B cell (primary cell): ENCODE measurements around the gene CACNA2D2. TPM values are rescaled to one million over a fixed set of nuclear protein-coding genes. Genes with fewer than 3 reads are reported as not detected.

Source experiments
- ATAC-seq: fragments of 200-7000 bp; cut with Tn5 transposase; one replicate; pipeline ENCODE4 v1.10.0; 2021; ENCODE audit warnings: low read depth, mild to moderate bottlenecking, moderate number of reproducible peaks, moderate library complexity
- CTCF ChIA-PET: fragments of 350-600 bp; sonication (Branson Sonifier 250); formaldehyde crosslinking; loops from one replicate; lab custom pipeline; 2021; ENCODE audit warnings: antibody characterized with exemption, inconsistent platforms; lab: Charles Lee
- POLR2A ChIA-PET: fragments of 350-600 bp; sonication (Branson Sonifier 250); formaldehyde crosslinking; loops from one replicate; lab custom pipeline; 2021; ENCODE audit warnings: antibody characterized with exemption; lab: Charles Lee
- DNase-seq: peaks from one replicate; pipeline ENCODE4 v3.0.0; 2013
- H2AFZ ChIP-seq: 2 replicates; pipeline ENCODE4 v1.6.1; 2012; ENCODE audit warnings: mild to moderate bottlenecking, low read depth, low read length; ENCODE audit not compliant: insufficient read depth, poor library complexity, severe bottlenecking
- H3K27ac ChIP-seq, 2 donors: 1 replicate in 1 of 2; 2 replicates in 1 of 2; pipeline ENCODE4 v1.5.1; 2012 to 2013; ENCODE audit warnings: low read length in 2 of 2, mild to moderate bottlenecking in 2 of 2, moderate library complexity in 1 of 2
- H3K27me3 ChIP-seq, 4 experiments: fragments of 200-600 bp in 1 of 4; sonication (generic) in 1 of 4; replicated peaks in 1 of 4; 1 replicate in 2 of 4; 2 replicates in 2 of 4; pipeline versions ENCODE4 v1.6.1 to v1.7.0; 2013 to 2016; ENCODE audit warnings: low read length in 3 of 4, mild to moderate bottlenecking in 2 of 4, mixed read lengths in 1 of 4, moderate library complexity in 1 of 4; ENCODE audit not compliant: insufficient read depth in 4 of 4, control insufficient read depth in 3 of 4; ENCODE audit errors: control extremely low read depth in 1 of 4
- H3K36me3 ChIP-seq, 2 experiments: replicated peaks in 1 of 2; 1 replicate in 1 of 2; 2 replicates in 1 of 2; pipeline versions ENCODE4 v1.6.1 to v1.7.1; 2013; ENCODE audit warnings: low read length in 1 of 2; ENCODE audit not compliant: insufficient read depth in 2 of 2, control insufficient read depth in 1 of 2; ENCODE audit errors: control extremely low read depth in 1 of 2, extremely low read depth in 1 of 2
- H3K4me1 ChIP-seq, 2 donors: fragments of 200-600 bp in 1 of 2; sonication (generic) in 1 of 2; 1 replicate in 1 of 2; 2 replicates in 1 of 2; pipeline versions ENCODE4 v1.5.1 to v1.6.1; 2013 to 2017; ENCODE audit warnings: low read length in 2 of 2; ENCODE audit not compliant: control insufficient read depth in 2 of 2, insufficient read depth in 2 of 2
- H3K4me2 ChIP-seq: replicated peaks from 2 replicates; pipeline ENCODE3; 2012; ENCODE audit warnings: mild to moderate bottlenecking, low read depth, low read length; ENCODE audit not compliant: poor library complexity, severe bottlenecking
- H3K4me3 ChIP-seq, 5 experiments: fragments of 200-600 bp in 1 of 5; sonication (generic) in 1 of 5; 1 replicate in 3 of 5; 2 replicates in 2 of 5; pipeline versions ENCODE4 v1.5.1 to v1.7.0; 2011 to 2016; ENCODE audit warnings: low read length in 4 of 5, mild to moderate bottlenecking in 4 of 5, low read depth in 2 of 5, control low read depth in 1 of 5, moderate library complexity in 1 of 5; ENCODE audit not compliant: insufficient read depth in 1 of 5; ENCODE audit errors: control extremely low read depth in 1 of 5, extremely low read depth in 1 of 5
- H3K79me2 ChIP-seq: fragments of 200-600 bp; sonication (generic); one replicate; pipeline ENCODE4 v1.6.0; 2016; ENCODE audit warnings: low read length; ENCODE audit not compliant: control insufficient read depth, insufficient read depth
- H3K9ac ChIP-seq: fragments of 200-600 bp; sonication (generic); 2 replicates; pipeline ENCODE4 v1.6.1; 2017; ENCODE audit warnings: mild to moderate bottlenecking, low read length, moderate library complexity
- H3K9me3 ChIP-seq, 3 donors: one replicate each; pipeline versions ENCODE4 v1.6.1 to v1.7.1; 2013; ENCODE audit warnings: low read length in 2 of 3; ENCODE audit not compliant: control insufficient read depth in 2 of 3, insufficient read depth in 1 of 3; ENCODE audit errors: control extremely low read depth in 1 of 3
- H4K20me1 ChIP-seq: 2 replicates; pipeline ENCODE4 v1.6.0; 2012; ENCODE audit warnings: mild to moderate bottlenecking, low read length; ENCODE audit not compliant: insufficient read depth, control insufficient read depth, poor library complexity, severe bottlenecking
- H3K27ac Mint-ChIP-seq: one replicate; pipeline ENCODE4 v1.8.0; 2021; ENCODE audit warnings: mixed read lengths
- H3K27me3 Mint-ChIP-seq: one replicate; pipeline ENCODE4 v1.8.0; 2021; ENCODE audit warnings: mixed read lengths
- H3K4me1 Mint-ChIP-seq: one replicate; pipeline ENCODE4 v1.8.0; 2021; ENCODE audit warnings: mixed read lengths
- H3K4me3 Mint-ChIP-seq: one replicate; pipeline ENCODE4 v1.8.0; 2021; ENCODE audit warnings: mixed read lengths
- H3K9me3 Mint-ChIP-seq: one replicate; pipeline ENCODE4 v1.8.0; 2022; ENCODE audit warnings: mixed read lengths; ENCODE audit not compliant: insufficient read depth
- EZH2 ChIP-seq: IDR thresholded peaks from 2 replicates; pipeline ENCODE4 v1.6.1; 2012; ENCODE audit warnings: borderline replicate concordance, low read depth, mild to moderate bottlenecking, moderate library complexity, low read length; ENCODE audit not compliant: insufficient read depth, poor library complexity, severe bottlenecking
- WGBS: methylation state at CpG from one replicate; pipeline ENCODE4 v1.1.5; 2013; ENCODE audit warnings: missing lambda C conversion rate; ENCODE audit not compliant: insufficient coverage; 5-methylcytosine and 5-hydroxymethylcytosine counted together
- intact Hi-C: fragments of 100-400 bp; cut with micrococcal nuclease; formaldehyde crosslinking; loops from one replicate; pipeline ENCODE4 v1.10.0; 2022
- polyA plus RNA-seq: library from polyadenylated mRNA; depleted of rRNA; stranded (reverse); fragments of >200 nt; gene quantifications from 2 replicates; pipeline ENCODE4 v1.2.3, GENCODE V29; 2012
- total RNA-seq, 2 donors: library from RNA; stranded (reverse); fragments of 120-200 nt in 1 of 2; gene quantifications; 1 replicate in 1 of 2; 2 replicates in 1 of 2; pipeline versions ENCODE4 v1.2.3 to v1.2.4, GENCODE V29; 2013 to 2022
- TF ChIP-seq, protein P1 (sequence below): fragments of 200-600 bp; IDR thresholded peaks from one replicate; pipeline ENCODE4 v1.8.0; 2022; ENCODE audit warnings: antibody characterized with exemption, mild to moderate bottlenecking

Gene CACNA2D2
- total and polyA plus RNA-seq, 2 donors (not counting 1 experiment from before 2014, with no cell fraction given), result 0.69 to 1.2 TPM

DNA sequence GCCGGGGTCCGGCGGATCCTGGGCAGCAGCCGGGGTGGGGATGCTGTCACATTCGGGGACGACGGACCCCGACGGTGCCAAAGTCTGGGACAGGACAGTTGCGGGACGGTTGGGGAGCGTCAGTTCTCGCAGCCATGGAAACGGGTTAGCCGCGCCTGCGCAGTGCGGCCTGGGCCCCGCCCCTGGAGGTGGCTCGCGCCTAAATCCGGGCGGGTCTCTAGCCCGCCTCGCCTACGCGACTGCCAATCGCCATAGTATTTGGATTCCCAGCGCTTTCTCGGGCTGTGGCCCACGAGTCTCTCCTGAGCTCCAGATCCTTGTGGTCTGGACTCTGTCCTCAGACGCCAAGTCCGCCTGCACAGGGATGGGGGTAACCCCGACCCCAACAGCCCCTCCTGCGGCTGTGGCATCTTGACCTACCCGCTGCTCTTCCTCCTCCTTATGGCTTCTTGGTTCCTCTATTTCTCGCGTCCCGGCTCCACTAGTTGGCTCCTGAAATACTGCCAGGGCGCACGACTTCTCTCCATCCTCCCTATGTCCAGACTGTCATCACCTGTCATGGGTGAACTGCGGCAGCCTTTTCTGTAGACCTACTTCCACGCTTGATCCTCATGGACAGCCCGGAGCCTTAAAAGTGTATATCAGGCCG, 157.7 kb downstream of the CACNA2D2 start, which contains the start of gene ZMYND10:
ZMYND10 (minus strand) TSS at position 147 of the 649 bp plus-strand sequence. CDS start 153 bp downstream, outside the sequence.
- peak within 1 kb of the TSS; percentile 53 for H3K27ac Mint-ChIP-seq
- no peaks in the 10 kb centered on the region for H3K9me3 Mint-ChIP-seq

More for the DNA sequence above, 157.7 kb downstream of the CACNA2D2 start, which contains the start of gene ZMYND10:
- intact Hi-C loops, result loop anchor here (1.0 to 5.0 kb wide), 2 partner anchors 8 to 267 kb away; partner anchors contain the start of gene CISH
- no peaks in the 10 kb centered on the region for H3K9me3 ChIP-seq
- peaks cover 0 to 19% of the 10 kb centered on the region in 2 experiments for H3K36me3 ChIP-seq
- peak within 1 kb of the TSS in 4 of 5 experiments; percentile 18 to 52 (median 36) for H3K4me3 ChIP-seq
- ChIA-PET POLR2A (interaction anchor here (1.0 to 1.6 kb wide), 3 partner anchors 8 to 53 kb away, joined by 4 to 8 read pairs (median 8); partner anchors contain the start of genes IFRD2 and TMEM115), CTCF (interaction anchor here (0.7 to 4.0 kb wide), 5 partner anchors 12 to 247 kb away, joined by 3 to 27 read pairs (median 3); partner anchors contain the start of gene TMEM115)
- TF ChIP-seq EZH2, result no peak
- TF ChIP-seq, protein P1, sequence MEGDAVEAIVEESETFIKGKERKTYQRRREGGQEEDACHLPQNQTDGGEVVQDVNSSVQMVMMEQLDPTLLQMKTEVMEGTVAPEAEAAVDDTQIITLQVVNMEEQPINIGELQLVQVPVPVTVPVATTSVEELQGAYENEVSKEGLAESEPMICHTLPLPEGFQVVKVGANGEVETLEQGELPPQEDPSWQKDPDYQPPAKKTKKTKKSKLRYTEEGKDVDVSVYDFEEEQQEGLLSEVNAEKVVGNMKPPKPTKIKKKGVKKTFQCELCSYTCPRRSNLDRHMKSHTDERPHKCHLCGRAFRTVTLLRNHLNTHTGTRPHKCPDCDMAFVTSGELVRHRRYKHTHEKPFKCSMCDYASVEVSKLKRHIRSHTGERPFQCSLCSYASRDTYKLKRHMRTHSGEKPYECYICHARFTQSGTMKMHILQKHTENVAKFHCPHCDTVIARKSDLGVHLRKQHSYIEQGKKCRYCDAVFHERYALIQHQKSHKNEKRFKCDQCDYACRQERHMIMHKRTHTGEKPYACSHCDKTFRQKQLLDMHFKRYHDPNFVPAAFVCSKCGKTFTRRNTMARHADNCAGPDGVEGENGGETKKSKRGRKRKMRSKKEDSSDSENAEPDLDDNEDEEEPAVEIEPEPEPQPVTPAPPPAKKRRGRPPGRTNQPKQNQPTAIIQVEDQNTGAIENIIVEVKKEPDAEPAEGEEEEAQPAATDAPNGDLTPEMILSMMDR, result no peak
- peak within 1 kb of the TSS; percentile 91 for H3K4me2 ChIP-seq
- peaks cover 30 to 54% of the 10 kb centered on the region in 2 donors for H3K4me1 ChIP-seq
- Mint-ChIP-seq H3K27me3 (no peaks in the 10 kb centered on the region), H3K4me1 (peaks cover 48% of the 10 kb centered on the region), H3K4me3 (peak within 1 kb of the TSS; percentile 77)
- H4K20me1 ChIP-seq, result peaks cover 21% of the 10 kb centered on the region
- peak within 1 kb of the TSS; percentile 55 for H3K9ac ChIP-seq
- DNase-seq, result peak; percentile 84
- WGBS, result 11% methylated on average over 45 of the region's 45 CpGs
- ATAC-seq, result peak; percentile 26
- H3K27ac ChIP-seq, result no peak within 1 kb of the TSS
- H2AFZ ChIP-seq, result peak within 1 kb of the TSS; percentile 62
- peaks cover 37% of the 10 kb centered on the region for H3K79me2 ChIP-seq
- H3K27me3 ChIP-seq, result no peaks in the 10 kb centered on the region
